HG03135 (cell line): ENCODE measurements around the gene LARP1.
"Not testable (repeated sequence)": the region's sequence is repeated elsewhere in the genome, so short reads cannot be mapped to it uniquely, and the experiment has no call there.

Experiments used
- ATAC-seq: cut with Tn5 transposase; IDR thresholded peaks from one replicate; pipeline ENCODE4 v1.9.1; 2021; ENCODE audit warnings: mild to moderate bottlenecking, moderate library complexity; ENCODE audit not compliant: unreplicated experiment

LARP1 gene

GRCh38 chr5:154759868-154760267 lies 4.7 kb downstream of the LARP1 start:
- not testable (repeated sequence) for ATAC-seq

GRCh38 chr5:154761046-154761736 lies 6.0 kb downstream of the LARP1 start:
- peak; percentile 32 for ATAC-seq

GRCh38 chr5:154762261-154762660 lies 7.1 kb downstream of the LARP1 start:
- ATAC-seq = no peak

GRCh38 chr5:154762700-154763099 lies 7.5 kb downstream of the LARP1 start:
- no peak for ATAC-seq

GRCh38 chr5:154764967-154765366 lies 9.8 kb downstream of the LARP1 start:
- no peak for ATAC-seq

- no peak for ATAC-seq
These were observed 10.3 kb downstream of the LARP1 start for GRCh38 chr5:154765396-154765925.

GRCh38 chr5:154766558-154767281 lies 11.5 kb downstream of the LARP1 start:
- ATAC-seq = no peak

- no peak for ATAC-seq
These were observed 12.4 kb downstream of the LARP1 start for GRCh38 chr5:154767576-154767975.

- ATAC-seq = no peak
These were observed 13.0 kb downstream of the LARP1 start for GRCh38 chr5:154768207-154768606.

GRCh38 chr5:154770111-154770510 lies 14.9 kb downstream of the LARP1 start:
- no peak for ATAC-seq

- no peak for ATAC-seq
These were observed 16.3 kb downstream of the LARP1 start for GRCh38 chr5:154771383-154771901.

- ATAC-seq = no peak
These were observed 18.1 kb downstream of the LARP1 start for GRCh38 chr5:154773326-154773725.

- ATAC-seq = no peak
These were observed 21.0 kb downstream of the LARP1 start for GRCh38 chr5:154776167-154776566.

GRCh38 chr5:154778534-154778933 lies 23.4 kb downstream of the LARP1 start:
- ATAC-seq = no peak

- no peak for ATAC-seq
These were observed 23.9 kb downstream of the LARP1 start for GRCh38 chr5:154779105-154779504.

GRCh38 chr5:154780128-154780527 lies 25.0 kb downstream of the LARP1 start:
- no peak for ATAC-seq

- no peak for ATAC-seq
These were observed 27.1 kb downstream of the LARP1 start for GRCh38 chr5:154782326-154782725.

GRCh38 chr5:154782812-154783592 lies 27.8 kb downstream of the LARP1 start:
- peak; percentile 3 for ATAC-seq

GRCh38 chr5:154783774-154784460 lies 28.7 kb downstream of the LARP1 start:
- ATAC-seq = peak; percentile 64

GRCh38 chr5:154784856-154785255 lies 29.7 kb downstream of the LARP1 start:
- no peak for ATAC-seq

- no peak for ATAC-seq
These were observed 31.2 kb downstream of the LARP1 start for GRCh38 chr5:154786414-154786813.
